ENCODE data around the gene TSPAN31.

- TF ChIP-seq CTCF (IDR thresholded peaks at IDR 0.05; ENCODE audit: insufficient read depth, low read depth, low read length) (no peak), EZH2 (IDR thresholded peaks at IDR 0.05; ENCODE audit: insufficient read depth, low read length) (no peak)
Observed at GRCh38 chr12:57744194-57744776, 554 bp upstream of the TSPAN31 start.

All from astrocyte (in vitro differentiated cells and primary cell).